8988T (cell line): Measurements from ENCODE around the gene FIZ1.

Source experiments
- DNase-seq: peaks from one replicate; pipeline ENCODE4 v3.0.0; 2011

Gene FIZ1

GRCh38 chr19:55633861-55634260 lies 34.5 kb upstream of the FIZ1 start:
- no peak for DNase-seq

- DNase-seq = no peak
These were observed 33.1 kb upstream of the FIZ1 start for GRCh38 chr19:55632463-55632834.

GRCh38 chr19:55626350-55626749 lies 27.0 kb upstream of the FIZ1 start:
- no peak for DNase-seq

- DNase-seq = no peak
These were observed 25.6 kb upstream of the FIZ1 start for GRCh38 chr19:55625004-55625326.

GRCh38 chr19:55624109-55625003 lies 25.0 kb upstream of the FIZ1 start, which contains the start of gene ZNF784:
Gene ZNF784 (minus strand): TSS chr19:55624566. CDS start chr19:55624561, 5 bp downstream.
- DNase-seq = peak; percentile 84

GRCh38 chr19:55623561-55623960 lies 24.2 kb upstream of the FIZ1 start:
- no peak for DNase-seq

- DNase-seq = no peak
These were observed 23.8 kb upstream of the FIZ1 start for GRCh38 chr19:55623130-55623529.

GRCh38 chr19:55622242-55622969 lies 23.1 kb upstream of the FIZ1 start:
- no peak for DNase-seq

GRCh38 chr19:55621673-55622231 lies 22.4 kb upstream of the FIZ1 start:
- DNase-seq = no peak

GRCh38 chr19:55621205-55621672 lies 21.9 kb upstream of the FIZ1 start:
- no peak for DNase-seq

- DNase-seq = no peak
These were observed 21.3 kb upstream of the FIZ1 start for GRCh38 chr19:55620410-55621204.

- DNase-seq = no peak
These were observed 20.0 kb upstream of the FIZ1 start for GRCh38 chr19:55619286-55619685.

GRCh38 chr19:55618426-55618825 lies 19.1 kb upstream of the FIZ1 start:
- DNase-seq = no peak

GRCh38 chr19:55617426-55617825 lies 18.1 kb upstream of the FIZ1 start:
- DNase-seq = no peak

GRCh38 chr19:55616395-55616875 lies 17.1 kb upstream of the FIZ1 start:
- DNase-seq = no peak

- no peak for DNase-seq
These were observed 16.5 kb upstream of the FIZ1 start for GRCh38 chr19:55615543-55616394.

- DNase-seq = no peak
These were observed 15.6 kb upstream of the FIZ1 start for GRCh38 chr19:55614711-55615542.

GRCh38 chr19:55613930-55614710 lies 14.8 kb upstream of the FIZ1 start:
- no peak for DNase-seq

- DNase-seq = no peak
These were observed 14.1 kb upstream of the FIZ1 start for GRCh38 chr19:55613396-55613795.
